Endothelial cell of umbilical vein (primary cell): ENCODE measurements around the gene CNTNAP4. TPM values are rescaled to one million over a fixed set of nuclear protein-coding genes. Genes with fewer than 3 reads are reported as not detected.

Source experiments
- BruUV-seq: library from RNA; stranded (reverse); fragments of 400-500 nt; replicated peaks from 2 replicates; lab custom pipeline; 2021; lab: Mats Ljungman, UMichigan
- CTCF ChIA-PET: fragments of 300-600, 350-600 bp; sonication (Branson Sonifier 250); formaldehyde crosslinking; loops from one replicate; lab custom pipeline; 2021; ENCODE audit warnings: antibody characterized with exemption, inconsistent platforms; lab: Charles Lee
- POLR2A ChIA-PET: fragments of 300-600, 350-600 bp; sonication (Branson Sonifier 250); formaldehyde crosslinking; loops from one replicate; lab custom pipeline; 2021; ENCODE audit warnings: antibody characterized with exemption, inconsistent platforms; lab: Charles Lee
- DNase-seq: peaks from one replicate; pipeline ENCODE4 v3.0.0-alpha.2; 2011; ENCODE audit warnings: low read depth, low spot score
- FAIRE-seq: peaks from 2 replicates; lab custom pipeline; 2011; peaks lifted over from hg19 to GRCh38; lab: Jason Lieb, UNC
- H2AFZ ChIP-seq: 2 replicates; pipeline ENCODE4 v1.6.0; 2012; ENCODE audit warnings: low read depth, low read length, control low read depth, inconsistent platforms
- H3K27ac ChIP-seq: 2 replicates; pipeline ENCODE4 v1.5.1; 2011; ENCODE audit warnings: low read depth, mild to moderate bottlenecking, control low read depth, low read length, moderate library complexity; ENCODE audit not compliant: insufficient read depth
- H3K27me3 ChIP-seq, 2 experiments: 2 replicates each; pipeline versions ENCODE4 v1.6.0 to v1.6.1; 2011; ENCODE audit warnings: low read length in 2 of 2, mixed read lengths in 1 of 2; ENCODE audit not compliant: control insufficient read depth in 2 of 2, insufficient read depth in 2 of 2
- H3K36me3 ChIP-seq, 2 experiments: 2 replicates in 1 of 2; 3 replicates in 1 of 2; pipeline ENCODE4 v1.5.1; 2011; ENCODE audit warnings: low read length in 2 of 2, mild to moderate bottlenecking in 1 of 2, moderate library complexity in 1 of 2; ENCODE audit not compliant: control insufficient read depth in 2 of 2, insufficient read depth in 2 of 2; ENCODE audit errors: extremely low read depth in 1 of 2
- H3K4me1 ChIP-seq: 3 replicates; pipeline ENCODE4 v1.5.1; 2011; ENCODE audit warnings: mild to moderate bottlenecking, low read length; ENCODE audit not compliant: control insufficient read depth, insufficient read depth; ENCODE audit errors: extremely low read depth
- H3K4me2 ChIP-seq: 2 replicates; pipeline ENCODE4 v1.6.1; 2011; ENCODE audit warnings: low read length, control low read depth, mixed read lengths; ENCODE audit not compliant: insufficient read depth
- H3K4me3 ChIP-seq, 3 experiments: fragments of 200-600 bp in 1 of 3; sonication (generic), shearing (Covaris generic) in 1 of 3; replicated peaks in 1 of 3; 2 replicates each; pipeline ENCODE4 v1.5.1; 2011 to 2016; ENCODE audit warnings: control low read depth in 3 of 3, low read length in 3 of 3, mild to moderate bottlenecking in 2 of 3, inconsistent platforms in 1 of 3, low read depth in 1 of 3, moderate library complexity in 1 of 3; ENCODE audit not compliant: insufficient read depth in 1 of 3
- H3K79me2 ChIP-seq: 2 replicates; pipeline ENCODE4 v1.6.0; 2012; ENCODE audit warnings: low read length, inconsistent platforms; ENCODE audit not compliant: control insufficient read depth, insufficient read depth
- H3K9ac ChIP-seq: replicated peaks from 2 replicates; pipeline ENCODE3; 2011; ENCODE audit warnings: low read length, control low read depth; ENCODE audit not compliant: insufficient read depth; ENCODE audit errors: extremely low read depth
- H3K9me1 ChIP-seq: replicated peaks from 3 replicates; pipeline ENCODE4 v1.6.0; 2011; ENCODE audit warnings: mild to moderate bottlenecking, low read length; ENCODE audit not compliant: control insufficient read depth, insufficient read depth; ENCODE audit errors: extremely low read depth
- H3K9me3 ChIP-seq: replicated peaks from 2 replicates; pipeline ENCODE4 v1.5.1; 2012; ENCODE audit warnings: low read length, inconsistent platforms; ENCODE audit not compliant: control insufficient read depth, insufficient read depth
- H4K20me1 ChIP-seq: replicated peaks from 2 replicates; pipeline ENCODE3; 2011; ENCODE audit warnings: mild to moderate bottlenecking, low read length; ENCODE audit not compliant: control insufficient read depth, insufficient read depth; ENCODE audit errors: extremely low read depth
- CTCF ChIP-seq, 2 donors: IDR thresholded peaks; 1 replicate in 1 of 2; 2 replicates in 1 of 2; pipeline ENCODE4 v1.5.1; 2011; ENCODE audit warnings: low read length in 2 of 2, mild to moderate bottlenecking in 2 of 2, moderate library complexity in 2 of 2, control low read depth in 1 of 2, inconsistent platforms in 1 of 2, low read depth in 1 of 2; ENCODE audit not compliant: insufficient read depth in 1 of 2; ENCODE audit errors: extremely low read depth in 1 of 2
- EZH2 ChIP-seq: IDR thresholded peaks from 2 replicates; pipeline ENCODE4 v1.6.1; 2012; ENCODE audit warnings: borderline replicate concordance, low read depth, mild to moderate bottlenecking, moderate library complexity, low read length, inconsistent platforms; ENCODE audit not compliant: severe bottlenecking
- FOS ChIP-seq: IDR thresholded peaks from 2 replicates; pipeline ENCODE4 v1.6.1; 2011; ENCODE audit warnings: mild to moderate bottlenecking, low read length, moderate library complexity, borderline replicate concordance; ENCODE audit not compliant: insufficient read depth
- GATA2 ChIP-seq: IDR thresholded peaks from 2 replicates; pipeline ENCODE4 v1.7.0; 2011; ENCODE audit warnings: low read depth, mild to moderate bottlenecking, moderate library complexity, mixed read lengths, low read length; ENCODE audit not compliant: insufficient read length, insufficient read depth
- JUN ChIP-seq: IDR thresholded peaks from 2 replicates; pipeline ENCODE4 v1.6.1; 2011; ENCODE audit warnings: borderline replicate concordance, low read depth; ENCODE audit not compliant: insufficient read length, insufficient read depth
- MYC ChIP-seq: IDR thresholded peaks from one replicate; pipeline ENCODE4 v1.6.1; 2011; ENCODE audit warnings: mild to moderate bottlenecking, low read depth, low read length
- POLR2A ChIP-seq: IDR thresholded peaks from 2 replicates; pipeline ENCODE4 v1.6.1; 2012; ENCODE audit warnings: low read depth, mild to moderate bottlenecking, control low read depth, low read length
- POLR2AphosphoS5 ChIP-seq: IDR thresholded peaks from 2 replicates; pipeline ENCODE4 v1.6.1; 2012; ENCODE audit warnings: low read depth, mild to moderate bottlenecking, control low read depth, low read length, moderate library complexity; ENCODE audit not compliant: insufficient read depth
- dilution Hi-C: fragments of 300-500 bp; cut with MboI; formaldehyde crosslinking; loops from one replicate; pipeline ENCODE4 v1.15.0; 2019; ENCODE audit warnings: low sequenced_read_pairs; ENCODE audit not compliant: extremely low pct_ligation_motif_present
- intact Hi-C: fragments of 100-400 bp; cut with micrococcal nuclease; formaldehyde crosslinking; loops from one replicate; pipeline ENCODE4 v1.10.0; 2022
- polyA plus RNA-seq, 4 experiments: library from polyadenylated mRNA; depleted of rRNA in 3 of 4; stranded (reverse) in 3 of 4; unstranded in 1 of 4; fragments of >200 nt; gene quantifications; 2 replicates each; pipeline versions ENCODE4 v1.2.1 to v1.2.3, GENCODE V29; 2011 to 2012; ENCODE audit warnings: missing spikeins in 1 of 4
- total RNA-seq: library from RNA; stranded (reverse); gene quantifications from 2 replicates; pipeline ENCODE4 v1.2.3, GENCODE V29; 2021
- TF ChIP-seq, protein P1 (sequence below): IDR thresholded peaks from 2 replicates; pipeline ENCODE4 v1.6.1; 2011; ENCODE audit not compliant: insufficient read depth, insufficient read length

The CNTNAP4 gene
- total and polyA plus RNA-seq, 2 donors (not counting 3 experiments of a cell fraction or from before 2014, with no cell fraction given), result not detected

GRCh38 chr16:76371441-76371840 lies 94.2 kb downstream of the CNTNAP4 start:
- H3K4me1 ChIP-seq, result no peaks in the 10 kb centered on the region
- TF ChIP-seq CTCF (IDR thresholded peaks at IDR 0.05; ENCODE audit: extremely low read depth in 1 of 2, insufficient read depth in 1 of 2, low read depth in 1 of 2, low read length in 2 of 2), result no peak
- no peak for TF ChIP-seq POLR2AphosphoS5
- TF ChIP-seq GATA2, result no peak
- TF ChIP-seq, protein P1, sequence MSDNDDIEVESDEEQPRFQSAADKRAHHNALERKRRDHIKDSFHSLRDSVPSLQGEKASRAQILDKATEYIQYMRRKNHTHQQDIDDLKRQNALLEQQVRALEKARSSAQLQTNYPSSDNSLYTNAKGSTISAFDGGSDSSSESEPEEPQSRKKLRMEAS, result no peak
- TF ChIP-seq POLR2A, result no peak
- no peak for TF ChIP-seq FOS
- no peak for TF ChIP-seq EZH2
- no peak for TF ChIP-seq JUN
- no peak for TF ChIP-seq MYC
- intact Hi-C loops, result no loop called here
- H3K27ac ChIP-seq, result no peak overlapping the region
- H4K20me1 ChIP-seq, result no peaks in the 10 kb centered on the region
- H3K36me3 ChIP-seq, result no peaks in the 10 kb centered on the region
- H3K9ac ChIP-seq, result no peak overlapping the region
- ChIA-PET CTCF (no interaction called here), POLR2A (no interaction called here)
- DNase-seq, result no peak
- no peak overlapping the region for H2AFZ ChIP-seq
- H3K9me1 ChIP-seq, result no peaks in the 10 kb centered on the region
- H3K79me2 ChIP-seq, result no peaks in the 10 kb centered on the region
- no peak overlapping the region for H3K4me2 ChIP-seq
- no peaks in the 10 kb centered on the region for H3K9me3 ChIP-seq
- BruUV-seq, result no TSS peak
- H3K4me3 ChIP-seq, result no peak overlapping the region
- H3K27me3 ChIP-seq, result no peaks in the 10 kb centered on the region
- dilution Hi-C loops, result no loop called here
- no peak for FAIRE-seq
